Measurements from ENCODE around the gene ADGRG7. TPM values are rescaled to one million over a fixed set of nuclear protein-coding genes. Genes with fewer than 3 reads are reported as not detected.

Gene ADGRG7
- total and polyA plus RNA-seq, 2 of the 13 experiments (the other 11 are each of a cell fraction or from before 2014, with no cell fraction given): not detected

- TF ChIP-seq LCORL (IDR thresholded peaks at IDR 0.05) (no peak), LCORL (CRISPR knock-in tag; IDR thresholded peaks at IDR 0.05) (peak; percentile 37; the same call in 1 of the 2 replicates), MYC (CRISPR knock-in tag; IDR thresholded peaks at IDR 0.05; ENCODE audit: borderline replicate concordance) (no peak), DMTF1 (CRISPR knock-in tag; IDR thresholded peaks at IDR 0.05) (no peak), ZNF362 (CRISPR knock-in tag; IDR thresholded peaks at IDR 0.05; ENCODE audit: borderline replicate concordance) (0 out of 2 replicates have a peak, but pooled peaks have one; percentile 16)
These were observed 25.9 kb downstream of the ADGRG7 start (continued) for GRCh38 chr3:100635273-100635701.

- FAIRE-seq: no peak
- no peaks in the 10 kb centered on the region for H3K9me3 ChIP-seq (ENCODE audit: low read length)
- ChIA-PET POLR2A (no interaction called here), CTCF (ENCODE audit: low intra/inter-chr PET ratio, low total read pairs) (no interaction called here)
- TF ChIP-seq CTCF (CRISPR knock-in tag; IDR thresholded peaks at IDR 0.05) (no peak), XBP1 (CRISPR knock-in tag; IDR thresholded peaks at IDR 0.05) (no peak), ZFP41 (CRISPR knock-in tag; IDR thresholded peaks at IDR 0.05; ENCODE audit: borderline replicate concordance) (no peak), AFF4 (CRISPR knock-in tag; IDR thresholded peaks at IDR 0.05) (no peak)
- ATAC-seq: no peak
- in situ Hi-C loops (cut with HindIII; ENCODE audit: extremely low pct_ligation_motif_present, low pct_unique_long_range_greater_than_20kb): no loop called here
- H3K9ac ChIP-seq (ENCODE audit: insufficient read depth, low read depth, low read length): no peak overlapping the region
- intact Hi-C loops (cut with micrococcal nuclease; ENCODE audit: unreplicated experiment): loop anchor here (10.0 kb wide), 1 partner anchor 58 kb away; no protein-coding TSS in a partner anchor
- H3K36me3 ChIP-seq (replicated peaks in 1 of 2; ENCODE audit: control insufficient read depth in 1 of 2, insufficient read depth in 2 of 2, low read length in 2 of 2): no peaks in the 10 kb centered on the region
- H3K79me2 ChIP-seq (ENCODE audit: insufficient read depth, low read length): no peaks in the 10 kb centered on the region
- peaks cover 35% of the 10 kb centered on the region for H3K4me1 ChIP-seq (ENCODE audit: insufficient read depth, low read length)
- H3K27ac ChIP-seq (ENCODE audit: extremely low read length, insufficient read depth, low read length): no peak overlapping the region
- H3K4me3 ChIP-seq (replicated peaks in 1 of 3; ENCODE audit: insufficient read depth in 1 of 3, low read depth in 2 of 3, low read length in 3 of 3): no peak overlapping the region
- no peaks in the 10 kb centered on the region for H4K20me1 ChIP-seq (ENCODE audit: insufficient read depth, low read length)
- BruUV-seq (replicated peaks): no TSS peak
- H3K4me2 ChIP-seq (ENCODE audit: low read depth, low read length): no peak overlapping the region
- 6% methylated on average over 1 of the region's 1 CpG for WGBS (ENCODE audit: low lambda C conversion rate)
- DNase-seq (ENCODE audit: low spot score): peak; percentile 3
- H2AFZ ChIP-seq (ENCODE audit: low read length): no peak overlapping the region
- H3K27me3 ChIP-seq (ENCODE audit: control insufficient read depth in 1 of 2, insufficient read depth in 2 of 2, low read length in 2 of 2): no peaks in the 10 kb centered on the region
These were observed 27.8 kb downstream of the ADGRG7 start for GRCh38 chr3:100637197-100637631.
